ENCODE results near the gene CFAP46. TPM values are rescaled to one million over a fixed set of nuclear protein-coding genes. Genes with fewer than 3 reads are reported as not detected.
A peak's percentile ranks its signal among the peaks of the same experiment; 100 is the strongest.

Gene CFAP46
- total RNA-seq, 1 donor from 2014 or later, result 5.2 TPM

GRCh38 chr10:132808383-132809231 lies 133.8 kb downstream of the CFAP46 start:
- no peaks in the 10 kb centered on the region for H3K36me3 Mint-ChIP-seq (ENCODE audit: unreplicated experiment)
- H3K4me3 Mint-ChIP-seq (ENCODE audit: unreplicated experiment), result no peak overlapping the region
- no peak for TF ChIP-seq CTCF (IDR thresholded peaks at IDR 0.05; ENCODE audit: partially characterized antibody, unreplicated experiment)
- H3K27ac Mint-ChIP-seq (ENCODE audit: unreplicated experiment), result no peak overlapping the region
- DNase-seq, result no peak
- peaks cover 2% of the 10 kb centered on the region for H3K4me1 Mint-ChIP-seq (ENCODE audit: low read depth, unreplicated experiment)
- peaks cover 6% of the 10 kb centered on the region for H3K27me3 Mint-ChIP-seq (ENCODE audit: unreplicated experiment)
- no peaks in the 10 kb centered on the region for H3K9me3 Mint-ChIP-seq (ENCODE audit: unreplicated experiment)

- no peak for TF ChIP-seq CTCF (IDR thresholded peaks at IDR 0.05; ENCODE audit: partially characterized antibody, unreplicated experiment)
- Mint-ChIP-seq H3K27ac (ENCODE audit: unreplicated experiment) (no peak overlapping the region), H3K27me3 (ENCODE audit: unreplicated experiment) (peaks cover 6% of the 10 kb centered on the region), H3K9me3 (ENCODE audit: unreplicated experiment) (no peaks in the 10 kb centered on the region), H3K36me3 (ENCODE audit: unreplicated experiment) (no peaks in the 10 kb centered on the region), H3K4me3 (ENCODE audit: unreplicated experiment) (no peak overlapping the region), H3K4me1 (ENCODE audit: low read depth, unreplicated experiment) (peaks cover 4% of the 10 kb centered on the region)
- DNase-seq, result no peak
Observed at GRCh38 chr10:132807621-132808049, 134.7 kb downstream of the CFAP46 start.

GRCh38 chr10:132806561-132807003 lies 135.8 kb downstream of the CFAP46 start:
- Mint-ChIP-seq H3K4me1 (ENCODE audit: low read depth, unreplicated experiment) (peaks cover 4% of the 10 kb centered on the region), H3K4me3 (ENCODE audit: unreplicated experiment) (no peak overlapping the region), H3K27me3 (ENCODE audit: unreplicated experiment) (peaks cover 6% of the 10 kb centered on the region), H3K36me3 (ENCODE audit: unreplicated experiment) (no peaks in the 10 kb centered on the region), H3K27ac (ENCODE audit: unreplicated experiment) (no peak overlapping the region), H3K9me3 (ENCODE audit: unreplicated experiment) (peaks cover 2% of the 10 kb centered on the region)
- peak; percentile 12 for DNase-seq
- TF ChIP-seq CTCF (IDR thresholded peaks at IDR 0.05; ENCODE audit: partially characterized antibody, unreplicated experiment), result no peak

- Mint-ChIP-seq H3K27ac (ENCODE audit: unreplicated experiment) (no peak overlapping the region), H3K27me3 (ENCODE audit: unreplicated experiment) (peaks cover 6% of the 10 kb centered on the region), H3K4me1 (ENCODE audit: low read depth, unreplicated experiment) (peaks cover 4% of the 10 kb centered on the region), H3K9me3 (ENCODE audit: unreplicated experiment) (peaks cover 2% of the 10 kb centered on the region), H3K4me3 (ENCODE audit: unreplicated experiment) (no peak overlapping the region), H3K36me3 (ENCODE audit: unreplicated experiment) (no peaks in the 10 kb centered on the region)
- no peak for DNase-seq
- TF ChIP-seq CTCF (IDR thresholded peaks at IDR 0.05; ENCODE audit: partially characterized antibody, unreplicated experiment), result no peak
Observed at GRCh38 chr10:132806110-132806509, 136.3 kb downstream of the CFAP46 start.

- peaks cover 3% of the 10 kb centered on the region for H3K27me3 Mint-ChIP-seq (ENCODE audit: unreplicated experiment)
- peaks cover 2% of the 10 kb centered on the region for H3K9me3 Mint-ChIP-seq (ENCODE audit: unreplicated experiment)
- H3K36me3 Mint-ChIP-seq (ENCODE audit: unreplicated experiment), result no peaks in the 10 kb centered on the region
- peaks cover 4% of the 10 kb centered on the region for H3K4me1 Mint-ChIP-seq (ENCODE audit: low read depth, unreplicated experiment)
- no peak for TF ChIP-seq CTCF (IDR thresholded peaks at IDR 0.05; ENCODE audit: partially characterized antibody, unreplicated experiment)
- peak; percentile 15 for DNase-seq
- no peak overlapping the region for H3K27ac Mint-ChIP-seq (ENCODE audit: unreplicated experiment)
- no peak overlapping the region for H3K4me3 Mint-ChIP-seq (ENCODE audit: unreplicated experiment)
Observed at GRCh38 chr10:132805599-132805998, 136.8 kb downstream of the CFAP46 start.

Data from glutamatergic neuron (in vitro differentiated cells).